HG03139 (cell line): ENCODE results near the gene RSRP1.
"Not testable (repeated sequence)": the region's sequence is repeated elsewhere in the genome, so short reads cannot be mapped to it uniquely, and the experiment has no call there.

Experiments used
- ATAC-seq: cut with Tn5 transposase; IDR thresholded peaks from one replicate; pipeline ENCODE4 v1.9.1; 2021; ENCODE audit not compliant: unreplicated experiment

RSRP1 gene

GRCh38 chr1:25257196-25257595, 9.9 kb upstream of the RSRP1 start:
- no peak for ATAC-seq

GRCh38 chr1:25256578-25256965, 9.3 kb upstream of the RSRP1 start:
- ATAC-seq = no peak

- ATAC-seq = no peak
Measured at GRCh38 chr1:25255706-25256577, 8.7 kb upstream of the RSRP1 start.

- ATAC-seq = no peak
Measured at GRCh38 chr1:25253911-25254310, 6.7 kb upstream of the RSRP1 start.

GRCh38 chr1:25247829-25248754, 838 bp upstream of the RSRP1 start:
- no peak for ATAC-seq

- ATAC-seq = no peak
Measured at GRCh38 chr1:25246600-25247023, 642 bp downstream of the RSRP1 start.

- ATAC-seq = no peak
Measured at GRCh38 chr1:25245809-25246599, 1.2 kb downstream of the RSRP1 start.

- ATAC-seq = no peak
Measured at GRCh38 chr1:25245393-25245792, 1.9 kb downstream of the RSRP1 start.

GRCh38 chr1:25243907-25244306, 3.3 kb downstream of the RSRP1 start:
- ATAC-seq = no peak

- ATAC-seq = peak; percentile 64
Measured at GRCh38 chr1:25239681-25240541, 7.3 kb downstream of the RSRP1 start.

GRCh38 chr1:25238046-25238445, 9.2 kb downstream of the RSRP1 start:
- no peak for ATAC-seq

- ATAC-seq = not testable (repeated sequence)
Measured at GRCh38 chr1:25236261-25236660, 11.0 kb downstream of the RSRP1 start.

- ATAC-seq = not testable (repeated sequence)
Measured at GRCh38 chr1:25235411-25235810, 11.8 kb downstream of the RSRP1 start.

- peak; percentile 45 for ATAC-seq
Measured at GRCh38 chr1:25232866-25233784, 14.1 kb downstream of the RSRP1 start.

- peak; percentile 72 for ATAC-seq
Measured at GRCh38 chr1:25232027-25232865, 15.0 kb downstream of the RSRP1 start, which contains the start of gene SYF2. Gene SYF2 (minus strand): TSS chr1:25232502. CDS start chr1:25232467, 35 bp downstream.

- ATAC-seq = no peak
Measured at GRCh38 chr1:25223471-25223870, 23.8 kb downstream of the RSRP1 start.

- no peak for ATAC-seq
Measured at GRCh38 chr1:25222606-25223005, 24.6 kb downstream of the RSRP1 start.

GRCh38 chr1:25220666-25221065, 26.6 kb downstream of the RSRP1 start:
- ATAC-seq = no peak
